ENCODE results near the gene MRPL10.

Gene MRPL10

GRCh38 chr17:47818002-47818695, 13.2 kb downstream of the MRPL10 start:
- TF ChIP-seq YY1 (IDR thresholded peaks at IDR 0.05; ENCODE audit: insufficient read depth, insufficient read length) = no peak
- TF ChIP-seq SUZ12 (IDR thresholded peaks at IDR 0.05; ENCODE audit: extremely low read depth, insufficient read depth, insufficient read length) = no peak
- no peak for TF ChIP-seq ZNF274 (IDR thresholded peaks at IDR 0.05; ENCODE audit: low read depth, low read length)
- Histone ChIP-seq H3K4me3 (ENCODE audit: insufficient read length, low read depth) (no peak overlapping the region), H3K9ac (ENCODE audit: insufficient read length, low read depth) (no peak overlapping the region), H3K27me3 (ENCODE audit: insufficient read depth, insufficient read length) (no peaks in the 10 kb centered on the region), H3K9me3 (ENCODE audit: insufficient read depth, low read length) (no peaks in the 10 kb centered on the region), H3K36me3 (ENCODE audit: insufficient read depth, insufficient read length, low read length) (peaks cover 57% of the 10 kb centered on the region), H3K4me1 (ENCODE audit: insufficient read depth, insufficient read length) (peaks cover 4% of the 10 kb centered on the region)
- DNase-seq (ENCODE audit: low read depth, low spot score) = no peak

GRCh38 chr17:47816947-47817346, 14.4 kb downstream of the MRPL10 start:
- no peak for DNase-seq (ENCODE audit: low read depth, low spot score)
- Histone ChIP-seq H3K9ac (ENCODE audit: insufficient read length, low read depth) (no peak overlapping the region), H3K4me3 (ENCODE audit: insufficient read length, low read depth) (no peak overlapping the region), H3K36me3 (ENCODE audit: insufficient read depth, insufficient read length, low read length) (peaks cover 65% of the 10 kb centered on the region), H3K4me1 (ENCODE audit: insufficient read depth, insufficient read length) (peaks cover 2% of the 10 kb centered on the region), H3K9me3 (ENCODE audit: insufficient read depth, low read length) (no peaks in the 10 kb centered on the region), H3K27me3 (ENCODE audit: insufficient read depth, insufficient read length) (no peaks in the 10 kb centered on the region)
- TF ChIP-seq SUZ12 (IDR thresholded peaks at IDR 0.05; ENCODE audit: extremely low read depth, insufficient read depth, insufficient read length) = no peak

- TF ChIP-seq ZNF274 (IDR thresholded peaks at IDR 0.05; ENCODE audit: low read depth, low read length) (no peak), YY1 (IDR thresholded peaks at IDR 0.05; ENCODE audit: insufficient read depth, insufficient read length) (no peak), SUZ12 (IDR thresholded peaks at IDR 0.05; ENCODE audit: extremely low read depth, insufficient read depth, insufficient read length) (no peak)
- H3K36me3 ChIP-seq (ENCODE audit: insufficient read depth, insufficient read length, low read length) = peaks cover 69% of the 10 kb centered on the region
Measured at GRCh38 chr17:47816111-47816735, 15.1 kb downstream of the MRPL10 start.

GRCh38 chr17:47815106-47815918, 16.0 kb downstream of the MRPL10 start:
- Histone ChIP-seq H3K9ac (ENCODE audit: insufficient read length, low read depth) (no peak overlapping the region), H3K4me1 (ENCODE audit: insufficient read depth, insufficient read length) (peaks cover 10% of the 10 kb centered on the region), H3K27me3 (ENCODE audit: insufficient read depth, insufficient read length) (no peaks in the 10 kb centered on the region), H3K4me3 (ENCODE audit: insufficient read length, low read depth) (no peak overlapping the region), H3K36me3 (ENCODE audit: insufficient read depth, insufficient read length, low read length) (peaks cover 70% of the 10 kb centered on the region), H3K9me3 (ENCODE audit: insufficient read depth, low read length) (no peaks in the 10 kb centered on the region)
- TF ChIP-seq ZNF274 (IDR thresholded peaks at IDR 0.05; ENCODE audit: low read depth, low read length) (no peak), SUZ12 (IDR thresholded peaks at IDR 0.05; ENCODE audit: extremely low read depth, insufficient read depth, insufficient read length) (no peak), YY1 (IDR thresholded peaks at IDR 0.05; ENCODE audit: insufficient read depth, insufficient read length) (no peak)
- DNase-seq (ENCODE audit: low read depth, low spot score) = no peak

More at GRCh38 chr17:47816111-47816735, 15.1 kb downstream of the MRPL10 start:
- no peak for DNase-seq (ENCODE audit: low read depth, low spot score)
- H3K27me3 ChIP-seq (ENCODE audit: insufficient read depth, insufficient read length) = no peaks in the 10 kb centered on the region
- no peaks in the 10 kb centered on the region for H3K9me3 ChIP-seq (ENCODE audit: insufficient read depth, low read length)
- peaks cover 6% of the 10 kb centered on the region for H3K4me1 ChIP-seq (ENCODE audit: insufficient read depth, insufficient read length)
- H3K4me3 ChIP-seq (ENCODE audit: insufficient read length, low read depth) = no peak overlapping the region
- no peak overlapping the region for H3K9ac ChIP-seq (ENCODE audit: insufficient read length, low read depth)

GRCh38 chr17:47813512-47814031, 17.8 kb downstream of the MRPL10 start:
- peaks cover 68% of the 10 kb centered on the region for H3K36me3 ChIP-seq (ENCODE audit: insufficient read depth, insufficient read length, low read length)
- H3K9ac ChIP-seq (ENCODE audit: insufficient read length, low read depth) = no peak overlapping the region
- no peak overlapping the region for H3K4me3 ChIP-seq (ENCODE audit: insufficient read length, low read depth)
- H3K27me3 ChIP-seq (ENCODE audit: insufficient read depth, insufficient read length) = no peaks in the 10 kb centered on the region
- no peaks in the 10 kb centered on the region for H3K9me3 ChIP-seq (ENCODE audit: insufficient read depth, low read length)
- DNase-seq (ENCODE audit: low read depth, low spot score) = no peak
- H3K4me1 ChIP-seq (ENCODE audit: insufficient read depth, insufficient read length) = peaks cover 10% of the 10 kb centered on the region
- TF ChIP-seq SUZ12 (IDR thresholded peaks at IDR 0.05; ENCODE audit: extremely low read depth, insufficient read depth, insufficient read length) (no peak), YY1 (IDR thresholded peaks at IDR 0.05; ENCODE audit: insufficient read depth, insufficient read length) (no peak), ZNF274 (IDR thresholded peaks at IDR 0.05; ENCODE audit: low read depth, low read length) (no peak)

GRCh38 chr17:47813077-47813476, 18.3 kb downstream of the MRPL10 start:
- no peak overlapping the region for H3K9ac ChIP-seq (ENCODE audit: insufficient read length, low read depth)
- peaks cover 68% of the 10 kb centered on the region for H3K36me3 ChIP-seq (ENCODE audit: insufficient read depth, insufficient read length, low read length)
- TF ChIP-seq SUZ12 (IDR thresholded peaks at IDR 0.05; ENCODE audit: extremely low read depth, insufficient read depth, insufficient read length) = no peak
- no peak for TF ChIP-seq YY1 (IDR thresholded peaks at IDR 0.05; ENCODE audit: insufficient read depth, insufficient read length)
- no peak for TF ChIP-seq ZNF274 (IDR thresholded peaks at IDR 0.05; ENCODE audit: low read depth, low read length)
- H3K4me3 ChIP-seq (ENCODE audit: insufficient read length, low read depth) = no peak overlapping the region
- DNase-seq (ENCODE audit: low read depth, low spot score) = no peak
- no peaks in the 10 kb centered on the region for H3K27me3 ChIP-seq (ENCODE audit: insufficient read depth, insufficient read length)
- H3K4me1 ChIP-seq (ENCODE audit: insufficient read depth, insufficient read length) = peaks cover 10% of the 10 kb centered on the region
- H3K9me3 ChIP-seq (ENCODE audit: insufficient read depth, low read length) = no peaks in the 10 kb centered on the region
